EL (cell line): ENCODE measurements around the gene PECR.
"Not testable (repeated sequence)": the region's sequence is repeated elsewhere in the genome, so short reads cannot be mapped to it uniquely, and the experiment has no call there.

Source experiments
- DNase-seq: peaks from one replicate; pipeline ENCODE4 v3.0.0-alpha.2; 2016

The PECR gene

DNA sequence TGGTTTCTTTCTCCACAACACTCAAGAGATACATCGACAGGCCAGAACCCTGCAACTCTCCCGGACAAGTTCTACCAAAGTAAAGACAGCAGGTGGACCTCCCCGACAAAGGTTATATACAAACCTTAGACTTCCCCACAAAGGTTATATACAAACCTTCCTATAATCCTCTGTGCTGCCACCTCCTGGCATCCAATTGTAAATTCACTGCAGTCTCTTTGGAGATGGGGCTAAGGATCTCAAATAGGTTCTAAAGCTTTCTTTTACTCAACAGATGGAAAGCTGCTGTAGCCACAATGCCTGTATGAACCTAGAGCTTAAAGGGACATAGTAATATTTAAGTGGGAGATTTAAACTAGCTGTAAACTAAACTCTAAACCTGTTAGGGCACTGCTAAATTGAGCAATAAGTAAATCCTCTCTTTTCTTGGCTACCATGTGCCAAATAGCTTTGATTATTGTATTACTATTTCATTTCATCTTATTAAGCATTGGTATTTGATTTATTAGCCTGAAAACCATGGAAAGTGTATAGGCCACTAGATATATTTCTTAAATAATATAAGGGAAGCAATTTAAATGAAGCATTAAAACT is 58.5 kb downstream of the PECR start:
- peak; percentile 44 for DNase-seq

DNA sequence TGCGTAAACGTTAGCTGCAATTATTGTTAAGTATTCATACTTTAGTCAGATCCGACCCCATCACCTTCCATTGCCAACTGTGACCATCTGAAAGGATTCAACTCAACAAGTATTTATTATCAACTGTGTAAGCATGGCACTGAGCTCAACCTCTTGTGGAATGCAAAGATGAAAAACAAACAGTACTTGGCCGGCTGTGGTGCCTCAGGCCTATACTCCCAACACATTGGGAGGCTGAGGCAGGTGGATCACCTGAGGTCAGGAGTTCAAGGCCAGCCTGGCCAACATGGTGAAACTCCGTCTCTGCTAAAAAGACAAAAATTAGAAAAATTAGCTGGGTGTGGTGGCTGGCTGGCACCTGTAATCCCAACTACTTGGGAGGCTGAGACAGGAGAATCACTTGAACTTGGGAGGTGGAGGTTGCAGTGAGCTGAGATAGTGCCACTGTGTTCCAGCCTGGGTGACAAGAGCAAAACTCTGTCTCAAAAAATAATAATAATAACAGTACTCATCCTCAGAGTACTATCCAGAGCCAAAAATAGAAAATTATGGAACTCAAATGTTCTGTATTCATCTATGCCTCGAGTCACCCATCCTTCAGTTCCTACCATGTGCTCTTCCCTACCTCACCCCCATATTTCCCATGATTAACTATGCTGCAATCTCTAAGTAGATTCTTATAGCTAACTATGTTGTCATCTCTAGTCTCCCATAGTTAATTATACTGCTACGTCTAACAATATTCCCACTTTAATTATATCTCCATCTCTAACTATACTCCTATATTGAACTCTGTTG is 59.6 kb downstream of the PECR start:
- no peak for DNase-seq

DNA sequence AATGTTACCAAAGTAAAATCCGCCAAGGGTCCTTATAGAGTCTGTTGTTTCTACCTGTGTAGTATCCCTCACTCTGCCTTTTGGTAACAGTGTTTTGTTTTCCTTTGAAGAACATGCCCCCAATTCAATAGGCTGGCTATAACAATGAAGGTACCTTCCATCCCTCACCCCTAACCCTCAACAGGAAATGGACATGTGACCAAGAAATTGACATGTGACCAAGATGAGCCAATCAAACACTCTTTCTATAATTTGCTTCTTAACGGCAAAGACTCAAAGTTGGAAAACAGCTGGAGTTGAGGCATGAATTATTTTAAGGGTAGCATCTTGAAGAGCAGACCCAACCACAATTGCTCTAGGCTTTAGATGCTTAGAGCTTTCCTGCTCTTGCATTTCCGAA is 62.9 kb downstream of the PECR start:
- no peak for DNase-seq

DNA sequence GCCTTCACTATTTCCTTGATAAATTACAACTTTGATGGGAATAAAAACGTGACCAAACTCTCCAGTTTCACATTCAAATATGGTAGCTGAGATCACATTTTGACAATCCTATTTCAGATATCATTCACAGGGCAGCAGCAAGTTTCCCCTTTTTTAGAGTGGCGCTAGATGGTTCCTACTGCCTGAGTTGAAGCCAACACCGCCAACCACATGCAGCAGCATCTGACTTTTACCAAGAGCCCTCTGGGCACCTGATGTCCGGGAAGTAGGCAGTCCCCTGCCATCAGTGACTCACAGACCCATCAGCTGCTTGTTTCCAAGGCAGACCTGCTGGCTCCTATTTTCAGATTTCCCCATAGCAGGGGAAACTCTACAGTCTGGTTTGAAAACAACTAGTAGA is 64.2 kb downstream of the PECR start:
- peak; percentile 51 for DNase-seq

DNA sequence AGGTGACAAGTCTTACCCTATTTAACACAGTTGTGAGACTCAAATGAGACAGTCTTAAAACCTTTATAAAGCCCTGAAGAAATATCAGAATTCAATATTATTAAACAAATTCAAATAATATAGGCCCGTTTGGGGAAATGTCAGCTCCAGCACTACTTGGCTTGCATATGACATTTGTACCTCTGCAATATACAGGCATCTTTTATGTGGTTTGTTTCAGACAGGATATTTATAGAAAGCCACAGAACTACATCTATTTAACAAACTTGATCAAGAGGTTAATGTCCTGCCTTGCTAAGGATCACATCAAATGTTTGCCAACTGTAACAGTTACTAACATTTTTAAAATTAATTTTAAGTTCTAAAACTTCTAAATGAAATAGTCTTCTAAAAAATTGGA is 65.0 kb downstream of the PECR start:
- DNase-seq, result no peak

DNA sequence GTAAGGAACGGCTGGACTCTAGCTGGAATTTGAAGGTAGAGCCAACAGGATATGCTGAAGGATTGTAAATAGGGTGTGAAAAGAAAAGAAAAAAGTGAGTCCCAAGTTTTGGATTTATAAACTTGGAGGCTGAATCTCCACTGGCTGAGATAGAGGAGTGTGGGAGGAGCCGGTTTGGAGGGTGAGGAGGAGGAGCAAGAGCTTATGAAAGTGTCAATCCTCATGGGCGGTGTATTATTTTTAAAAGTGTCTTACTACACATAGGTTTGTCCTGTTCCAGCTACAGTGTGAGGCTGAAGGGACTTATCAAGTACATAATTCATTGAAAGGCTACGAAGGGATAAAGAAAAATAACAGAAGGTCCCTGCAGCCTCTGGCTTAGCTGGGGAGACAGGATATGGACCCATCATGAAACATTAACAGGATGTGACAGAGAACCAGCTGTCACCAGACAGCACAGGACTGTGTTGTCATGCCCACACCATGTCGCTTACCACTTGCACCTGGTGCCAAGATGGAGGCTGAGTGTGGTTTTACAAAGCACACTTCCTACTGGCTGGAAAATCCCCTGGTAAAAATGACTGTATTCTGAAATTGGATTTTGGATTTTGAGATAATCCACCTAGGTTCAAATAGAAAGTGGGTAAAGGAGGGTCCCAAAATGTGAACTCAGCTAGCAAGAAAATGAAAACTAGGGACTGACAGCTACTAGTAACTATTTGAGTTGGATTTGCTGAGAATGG is 65.7 kb downstream of the PECR start:
- DNase-seq, result no peak

DNA sequence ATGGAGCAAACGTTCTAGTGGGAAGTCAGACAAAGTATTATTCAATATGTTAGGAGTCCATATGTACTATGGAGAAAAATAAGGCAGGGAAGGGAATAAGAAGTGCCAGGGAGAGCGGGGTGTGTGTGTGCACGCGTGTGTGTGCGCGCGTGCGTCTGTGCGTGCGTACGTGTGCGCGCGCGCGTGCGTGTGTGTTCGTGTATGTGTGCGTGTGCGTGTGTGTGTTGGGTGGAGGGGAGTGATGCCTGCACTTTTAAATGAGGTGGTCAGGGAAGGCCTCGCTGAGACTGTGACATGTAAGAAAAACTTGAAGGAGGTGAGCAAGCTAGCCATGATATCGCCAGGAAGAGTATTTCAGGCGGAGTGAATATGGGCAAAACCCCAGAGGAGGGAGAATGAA is 66.6 kb downstream of the PECR start:
- no peak for DNase-seq

DNA sequence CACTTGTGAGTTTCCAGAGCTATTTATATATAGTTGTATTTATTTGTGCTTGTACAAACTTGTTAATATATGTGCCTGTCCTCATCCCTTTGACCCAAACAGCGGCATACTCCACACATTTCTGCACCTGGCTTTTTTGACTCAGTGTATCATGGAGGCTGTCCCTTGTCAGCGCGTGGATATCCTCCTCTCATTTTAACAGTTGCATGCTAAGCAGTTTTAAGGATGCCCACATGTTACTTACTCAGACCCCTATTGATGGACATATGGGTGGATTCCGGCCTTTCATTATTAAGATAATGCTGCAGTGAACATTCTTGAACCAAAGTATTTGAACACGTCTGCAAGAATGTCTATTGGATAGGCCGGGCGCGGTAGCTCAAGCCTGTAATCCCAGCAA is 67.6 kb downstream of the PECR start:
- no peak for DNase-seq

DNA sequence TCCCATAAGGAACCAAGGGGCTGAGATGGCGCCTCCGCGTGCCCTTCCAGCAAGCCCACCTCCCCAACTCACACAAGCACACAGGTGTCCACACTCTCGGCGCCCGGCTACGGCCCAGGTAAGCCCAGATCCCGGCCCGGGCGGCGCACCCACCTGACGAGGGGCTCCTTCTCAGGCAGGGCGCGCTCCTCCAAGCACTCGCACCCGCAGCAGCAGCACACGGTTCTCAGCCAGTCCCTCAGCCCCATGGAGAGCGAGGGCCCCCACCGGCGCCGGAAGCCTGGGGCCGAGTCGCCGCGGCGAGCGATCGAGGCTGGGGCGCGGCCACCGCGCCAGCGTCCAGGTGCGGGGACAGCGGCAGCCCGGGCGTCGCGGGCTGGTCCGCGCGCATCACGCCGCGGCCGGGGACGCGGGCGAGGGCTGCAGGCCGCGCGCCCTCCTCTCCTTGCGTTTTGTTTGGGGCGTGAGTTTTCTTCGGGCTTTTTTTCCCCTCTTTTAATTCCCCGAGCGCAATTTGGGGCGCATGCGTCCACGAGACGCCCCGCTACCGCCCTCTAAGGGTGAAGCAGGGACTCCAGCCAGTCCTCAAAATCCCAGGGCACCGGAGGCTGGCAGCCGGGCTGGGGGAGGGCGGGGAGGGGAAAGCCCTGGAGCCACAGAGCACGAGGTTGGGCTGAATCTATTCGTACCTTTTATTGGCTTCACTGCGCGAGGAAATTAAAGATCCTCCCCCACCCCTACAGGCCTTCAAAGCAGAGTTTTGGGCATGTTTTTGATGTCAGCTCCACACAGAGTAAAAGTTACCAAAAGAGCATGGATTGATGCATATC is 68.3 kb downstream of the PECR start, which contains the start of gene MREG:
Gene MREG (minus strand): TSS at position 472 of the 830 bp plus-strand sequence. CDS start 224 bp downstream, at position 248.
- peak; percentile 77 for DNase-seq

DNA sequence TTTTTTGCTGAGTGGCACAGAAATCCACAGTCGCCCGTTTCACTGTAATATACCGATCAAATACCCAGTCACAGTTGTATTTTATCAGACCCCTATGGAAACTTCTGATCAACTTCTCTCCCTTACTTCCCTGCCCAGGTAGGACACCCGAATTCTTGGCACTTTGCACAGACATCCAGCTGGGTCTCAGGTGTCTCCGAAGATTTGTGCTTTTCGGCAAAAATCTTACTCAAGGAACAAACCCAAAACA is 68.9 kb downstream of the PECR start:
- DNase-seq, result no peak

DNA sequence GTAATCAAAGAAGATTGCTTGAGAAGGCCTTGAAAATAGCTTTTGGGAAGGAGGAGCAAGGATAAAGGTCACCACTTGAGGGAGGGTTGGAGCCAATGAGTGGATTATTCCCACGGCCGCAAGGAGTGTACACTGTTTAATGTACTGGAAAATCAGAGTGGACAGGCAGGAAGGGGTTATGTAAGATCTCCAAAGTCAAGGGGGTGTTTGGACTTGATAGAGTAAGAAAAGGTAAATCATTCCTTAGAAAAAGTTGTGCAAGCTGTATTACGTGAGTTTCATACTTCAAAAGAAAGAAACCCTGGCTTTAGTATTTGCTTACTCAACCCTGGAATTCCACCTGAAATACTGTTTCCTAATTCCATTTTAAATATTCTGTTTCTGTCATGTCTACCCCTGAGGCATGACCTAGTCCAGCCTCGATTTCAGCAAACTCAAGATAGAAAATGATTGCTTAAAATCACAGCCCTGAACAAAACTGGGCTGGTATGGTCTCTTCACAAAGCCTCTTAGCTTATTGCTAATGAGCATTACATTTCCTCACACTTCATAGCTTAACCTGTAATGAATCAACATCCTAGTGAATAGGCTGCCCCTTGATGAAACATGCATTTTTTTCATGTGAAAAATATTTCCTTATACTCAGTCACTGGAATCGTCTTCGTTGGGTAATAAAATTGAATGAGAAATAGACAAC is 69.3 kb downstream of the PECR start:
- peak; percentile 38 for DNase-seq

DNA sequence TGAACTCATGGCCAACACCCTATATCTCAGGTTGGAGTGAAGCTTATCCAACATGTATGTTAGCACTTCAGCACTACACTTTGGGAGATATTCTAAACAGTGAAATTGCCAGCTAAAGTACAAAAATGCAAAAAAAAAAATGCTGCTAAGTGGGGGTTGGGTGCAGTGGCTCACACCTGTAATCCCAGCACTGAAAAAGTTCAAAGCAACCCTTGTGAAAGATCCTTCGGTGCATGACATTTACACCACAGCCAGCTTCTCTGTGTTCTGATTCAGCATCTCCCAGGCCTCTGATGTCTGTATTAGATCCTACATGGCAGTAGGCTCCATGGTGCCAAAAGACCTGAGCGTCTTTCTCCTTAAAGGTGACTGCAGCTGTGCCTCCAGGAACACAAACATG is 72.4 kb downstream of the PECR start:
- DNase-seq, result not testable (repeated sequence)

DNA sequence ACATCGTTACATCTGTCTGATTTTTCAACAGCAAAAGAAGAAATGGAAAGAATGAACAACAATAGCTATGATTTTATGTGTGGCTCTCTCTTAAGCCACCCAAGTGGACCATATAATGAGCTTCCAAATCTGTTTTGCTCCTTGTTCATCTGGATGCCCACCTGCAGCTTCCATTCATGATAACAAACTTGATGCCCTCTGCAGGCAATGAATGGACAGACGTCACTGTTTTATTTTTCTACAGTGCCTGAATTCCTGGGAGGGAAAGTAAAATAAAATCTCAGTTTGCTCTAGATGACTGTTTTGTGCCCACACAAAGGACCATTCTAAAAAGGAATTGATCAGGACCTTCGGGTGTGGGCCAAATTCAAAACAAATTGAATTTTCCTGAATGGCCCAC is 73.2 kb downstream of the PECR start:
- no peak for DNase-seq

DNA sequence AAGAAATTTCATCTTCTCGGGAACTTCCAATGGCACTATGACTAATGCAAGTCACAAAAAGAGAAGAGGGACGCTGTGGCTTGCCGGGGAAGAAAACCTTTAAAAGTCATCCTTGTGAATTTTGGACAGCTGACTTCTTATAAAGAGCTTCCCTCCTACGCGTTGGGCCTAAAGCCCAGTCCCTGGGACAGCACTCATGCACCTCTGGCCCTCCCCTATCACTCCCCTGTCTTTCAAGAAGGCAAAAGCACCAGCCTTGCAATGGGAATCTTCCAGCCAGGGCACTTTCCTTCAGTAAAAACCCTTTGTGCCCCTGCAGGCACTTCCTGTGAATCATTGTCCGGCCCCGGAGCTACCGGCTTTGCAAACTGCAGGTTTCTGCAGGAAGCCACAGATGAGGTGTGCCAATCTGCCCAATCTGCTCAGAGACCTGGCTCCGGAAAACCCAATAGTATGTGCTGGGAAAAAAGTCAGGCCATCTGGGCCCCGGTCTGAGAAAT is 75.4 kb downstream of the PECR start:
- DNase-seq, result peak; percentile 42

DNA sequence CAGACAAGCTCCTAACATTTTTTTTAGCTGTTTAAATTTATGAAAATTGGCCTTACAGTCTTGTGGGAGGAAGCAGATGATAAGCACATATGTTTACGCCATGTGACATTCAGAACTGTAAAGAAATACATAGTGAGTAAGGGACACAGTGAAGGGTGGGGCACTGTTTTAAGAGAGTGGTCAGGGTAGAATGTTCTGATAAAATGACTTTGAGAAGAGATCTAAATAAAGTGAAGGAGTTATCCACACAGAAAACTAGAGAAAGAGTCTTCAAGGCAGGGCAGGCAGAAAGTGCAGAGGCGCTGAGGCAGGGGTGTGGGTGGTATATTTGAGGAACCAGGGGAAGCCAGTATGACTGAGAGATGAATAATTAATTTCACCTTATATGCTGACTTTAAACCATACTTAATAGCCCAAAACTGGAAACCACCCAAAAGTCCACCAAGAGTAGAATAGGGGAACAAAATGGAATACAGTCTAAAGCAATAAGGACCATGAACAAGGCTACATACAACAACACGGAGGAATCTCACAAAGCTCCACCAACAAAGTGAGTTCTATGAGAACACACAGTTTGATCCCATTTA is 76.8 kb downstream of the PECR start:
- DNase-seq, result no peak

DNA sequence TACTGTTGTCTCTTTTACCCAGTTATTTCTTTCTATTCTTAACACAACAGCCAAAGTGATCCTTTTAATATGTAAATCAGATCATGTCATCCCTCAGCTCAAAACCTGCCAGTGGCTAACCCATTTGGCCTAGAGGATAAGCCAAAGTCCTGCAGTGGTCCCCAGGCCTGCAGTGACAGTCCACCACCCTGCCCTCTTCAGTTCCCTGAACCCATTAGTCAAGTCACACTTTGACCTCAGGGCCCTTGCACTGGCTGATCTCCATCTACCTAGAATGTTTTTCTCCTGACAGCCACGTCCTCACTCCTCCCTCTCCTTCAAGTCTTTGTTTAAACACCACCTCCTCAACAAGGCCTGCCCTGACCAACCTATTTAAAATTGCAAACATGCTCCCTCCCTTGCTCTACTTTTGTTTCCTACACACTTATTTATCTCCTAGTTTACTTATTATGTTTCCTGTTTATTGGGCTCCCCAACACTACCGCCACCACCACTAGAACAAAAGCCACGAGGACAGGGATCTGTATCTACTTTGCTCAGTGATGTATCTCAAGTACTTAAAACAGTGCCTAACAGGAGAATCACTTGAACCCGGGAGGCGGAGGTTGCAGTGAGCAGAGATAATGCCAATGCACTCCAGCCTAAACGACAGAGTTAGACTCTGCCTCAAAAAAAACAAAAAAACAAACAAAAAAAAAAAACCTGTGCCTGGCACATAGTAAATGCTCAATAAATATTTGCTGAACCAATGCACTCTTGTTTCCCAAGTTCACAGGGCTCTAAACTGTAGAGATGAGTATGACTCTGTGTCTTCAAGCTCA is 77.5 kb downstream of the PECR start:
- DNase-seq, result no peak

DNA sequence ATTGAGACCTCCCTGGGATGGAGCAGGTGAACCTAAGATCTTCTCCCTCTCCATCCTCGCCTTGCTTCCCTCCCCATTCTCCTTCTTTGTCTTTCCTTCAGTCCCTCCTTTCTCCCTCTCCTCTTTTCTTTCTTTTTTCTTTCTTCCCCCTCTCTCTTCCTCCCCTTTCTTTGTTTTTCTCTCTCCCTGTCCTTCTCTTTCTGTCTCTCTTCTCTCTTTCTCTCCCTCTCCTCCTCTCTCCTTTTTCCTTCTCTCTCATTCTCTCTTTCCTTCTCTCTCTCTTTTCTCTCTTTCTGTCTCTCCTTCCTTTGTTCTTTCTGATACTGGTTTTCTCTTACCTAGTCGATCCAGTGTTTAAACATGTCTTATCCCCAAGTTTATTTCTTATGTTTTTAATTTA is 78.9 kb downstream of the PECR start:
- no peak for DNase-seq

DNA sequence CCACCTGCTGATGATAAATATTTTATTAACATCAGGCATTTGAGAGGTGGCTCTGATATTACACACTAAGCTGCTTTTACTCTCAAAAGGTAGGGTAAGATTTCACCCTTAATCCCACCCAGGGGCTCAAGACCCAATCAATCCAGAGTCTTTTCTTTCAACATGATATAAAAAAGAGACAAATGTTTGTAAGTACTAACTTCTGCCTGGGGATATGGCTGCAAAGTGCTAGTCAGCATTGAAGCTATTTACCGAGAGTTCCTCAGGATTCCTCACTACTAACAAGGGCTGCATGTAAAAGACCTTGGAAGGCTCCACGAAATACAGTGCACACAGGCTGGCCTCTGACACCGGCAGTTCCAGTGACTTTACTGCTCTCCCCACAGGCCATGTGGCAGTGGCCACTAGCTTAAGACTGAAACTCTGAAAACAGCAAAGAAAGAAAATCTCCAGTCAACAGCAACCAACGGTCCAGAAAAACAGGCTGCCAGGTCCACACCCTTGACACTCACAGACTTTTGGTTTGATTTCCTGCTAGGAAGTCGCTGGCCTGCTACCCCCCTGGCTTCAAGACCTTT is 79.4 kb downstream of the PECR start:
- DNase-seq, result no peak

DNA sequence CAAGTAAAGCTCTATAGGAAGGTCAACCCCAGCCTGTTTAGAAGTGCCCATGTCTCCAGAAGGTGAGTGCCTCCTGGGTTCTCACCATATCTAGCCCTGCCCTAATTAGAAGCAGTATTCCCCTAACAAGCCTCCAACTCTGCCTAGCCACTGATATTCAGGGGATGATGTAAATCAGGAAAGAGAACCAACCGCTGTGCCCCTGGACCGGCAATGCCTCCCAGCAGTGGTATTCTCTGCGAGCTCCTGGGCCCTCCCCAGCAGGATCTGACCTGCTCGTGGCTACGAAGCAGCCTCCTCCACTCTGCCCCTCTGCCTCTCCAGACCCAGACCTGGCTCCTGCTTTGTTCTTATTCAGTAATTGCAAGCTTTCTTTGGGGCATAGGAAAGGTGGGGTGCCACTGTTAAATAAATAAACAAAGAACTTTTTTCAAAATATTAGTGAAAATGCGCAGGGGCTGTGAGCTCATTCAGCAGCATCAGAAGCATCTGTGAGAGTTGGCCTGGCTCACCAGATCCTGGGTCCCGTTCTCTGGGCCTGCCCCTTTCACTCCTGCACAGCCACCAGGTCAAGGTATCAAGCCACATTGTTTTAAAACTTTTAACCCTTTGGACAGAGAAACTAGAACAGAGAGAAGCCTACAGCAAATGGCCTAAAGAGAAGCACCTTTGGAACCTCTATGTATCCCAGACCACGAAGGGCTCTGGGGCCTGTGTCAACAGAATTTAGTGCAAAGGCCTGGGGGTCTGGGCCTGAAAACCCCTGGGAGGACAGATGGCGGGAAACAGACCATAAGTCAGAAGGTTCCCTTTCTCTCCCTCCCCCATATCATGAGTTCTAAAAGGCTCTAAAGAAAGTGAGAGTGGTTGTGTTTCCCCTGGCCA is 80.2 kb downstream of the PECR start:
- no peak for DNase-seq

DNA sequence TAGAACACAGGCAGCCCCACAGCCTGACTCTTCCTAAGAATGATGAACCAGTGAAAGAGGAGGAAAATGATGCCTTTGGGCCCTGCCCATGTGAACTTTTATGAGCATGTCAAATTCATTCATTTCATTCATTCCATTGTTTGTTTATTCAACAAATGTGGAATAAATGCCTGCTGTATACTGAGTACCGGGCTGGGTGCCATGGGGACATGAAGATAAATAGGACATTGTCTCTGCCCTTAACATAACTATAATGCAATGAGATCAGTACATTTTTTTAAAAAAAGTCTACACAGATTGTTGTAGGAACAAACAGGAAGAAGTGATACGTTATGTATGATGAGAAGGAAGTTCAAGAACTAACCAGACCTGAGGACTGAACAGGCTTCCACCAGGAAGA is 83.0 kb downstream of the PECR start:
- DNase-seq, result no peak
